ENCODE data around the gene KLRC1. TPM values are rescaled to one million over a fixed set of nuclear protein-coding genes. Genes with fewer than 3 reads are reported as not detected.

KLRC1 gene
- total RNA-seq, 1 experiment from 2014 or later: not detected

DNA sequence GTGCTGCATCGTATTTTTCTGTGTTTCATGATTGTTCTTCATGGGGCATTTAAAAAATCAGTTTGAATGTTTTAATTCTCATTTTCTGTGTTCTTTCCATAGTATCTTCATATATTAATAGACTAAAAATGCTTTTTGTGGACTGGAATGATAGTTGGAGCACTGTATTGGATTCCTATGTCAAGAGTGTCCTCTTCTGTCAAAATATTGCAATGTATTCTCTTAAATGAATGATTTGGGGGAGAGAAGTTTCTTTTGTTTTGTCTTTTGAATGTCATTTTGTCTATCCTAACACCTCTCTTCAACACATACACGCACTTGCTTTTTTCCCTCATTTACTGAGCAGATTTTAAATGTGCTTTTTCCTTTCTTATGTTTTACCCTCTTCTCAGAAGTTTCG is 47.9 kb upstream of the KLRC1 start (continued):
- TF ChIP-seq, protein P1, sequence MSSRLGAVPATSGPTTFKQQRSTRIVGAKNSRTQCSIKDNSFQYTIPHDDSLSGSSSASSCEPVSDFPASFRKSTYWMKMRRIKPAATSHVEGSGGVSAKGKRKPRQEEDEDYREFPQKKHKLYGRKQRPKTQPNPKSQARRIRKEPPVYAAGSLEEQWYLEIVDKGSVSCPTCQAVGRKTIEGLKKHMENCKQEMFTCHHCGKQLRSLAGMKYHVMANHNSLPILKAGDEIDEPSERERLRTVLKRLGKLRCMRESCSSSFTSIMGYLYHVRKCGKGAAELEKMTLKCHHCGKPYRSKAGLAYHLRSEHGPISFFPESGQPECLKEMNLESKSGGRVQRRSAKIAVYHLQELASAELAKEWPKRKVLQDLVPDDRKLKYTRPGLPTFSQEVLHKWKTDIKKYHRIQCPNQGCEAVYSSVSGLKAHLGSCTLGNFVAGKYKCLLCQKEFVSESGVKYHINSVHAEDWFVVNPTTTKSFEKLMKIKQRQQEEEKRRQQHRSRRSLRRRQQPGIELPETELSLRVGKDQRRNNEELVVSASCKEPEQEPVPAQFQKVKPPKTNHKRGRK (CRISPR knock-in tag; IDR thresholded peaks at IDR 0.05; ENCODE audit: borderline replicate concordance): no peak
- TF ChIP-seq SP1 (CRISPR knock-in tag; conservative IDR thresholded peaks at IDR 0.05): no peak
- TF ChIP-seq, protein P2, sequence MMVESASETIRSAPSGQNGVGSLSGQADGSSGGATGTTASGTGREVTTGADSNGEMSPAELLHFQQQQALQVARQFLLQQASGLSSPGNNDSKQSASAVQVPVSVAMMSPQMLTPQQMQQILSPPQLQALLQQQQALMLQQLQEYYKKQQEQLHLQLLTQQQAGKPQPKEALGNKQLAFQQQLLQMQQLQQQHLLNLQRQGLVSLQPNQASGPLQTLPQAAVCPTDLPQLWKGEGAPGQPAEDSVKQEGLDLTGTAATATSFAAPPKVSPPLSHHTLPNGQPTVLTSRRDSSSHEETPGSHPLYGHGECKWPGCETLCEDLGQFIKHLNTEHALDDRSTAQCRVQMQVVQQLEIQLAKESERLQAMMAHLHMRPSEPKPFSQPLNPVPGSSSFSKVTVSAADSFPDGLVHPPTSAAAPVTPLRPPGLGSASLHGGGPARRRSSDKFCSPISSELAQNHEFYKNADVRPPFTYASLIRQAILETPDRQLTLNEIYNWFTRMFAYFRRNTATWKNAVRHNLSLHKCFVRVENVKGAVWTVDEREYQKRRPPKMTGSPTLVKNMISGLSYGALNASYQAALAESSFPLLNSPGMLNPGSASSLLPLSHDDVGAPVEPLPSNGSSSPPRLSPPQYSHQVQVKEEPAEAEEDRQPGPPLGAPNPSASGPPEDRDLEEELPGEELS (CRISPR knock-in tag; IDR thresholded peaks at IDR 0.05): no peak
- no peak for TF ChIP-seq E2F4 (CRISPR knock-in tag; IDR thresholded peaks at IDR 0.05; ENCODE audit: borderline replicate concordance, low read depth)
- TF ChIP-seq CBFB (CRISPR knock-in tag; IDR thresholded peaks at IDR 0.05; ENCODE audit: low read depth): no peak
- no peak for TF ChIP-seq TCF7 (CRISPR knock-in tag; IDR thresholded peaks at IDR 0.05; ENCODE audit: low read depth)
- TF ChIP-seq OVOL2 (CRISPR knock-in tag; IDR thresholded peaks at IDR 0.05; ENCODE audit: borderline replicate concordance): no peak
- no peak for TF ChIP-seq NFATC4 (CRISPR knock-in tag; IDR thresholded peaks at IDR 0.05)
- TF ChIP-seq NFYB (CRISPR knock-in tag; conservative IDR thresholded peaks at IDR 0.05; ENCODE audit: low read depth): no peak
- TF ChIP-seq, protein P3, sequence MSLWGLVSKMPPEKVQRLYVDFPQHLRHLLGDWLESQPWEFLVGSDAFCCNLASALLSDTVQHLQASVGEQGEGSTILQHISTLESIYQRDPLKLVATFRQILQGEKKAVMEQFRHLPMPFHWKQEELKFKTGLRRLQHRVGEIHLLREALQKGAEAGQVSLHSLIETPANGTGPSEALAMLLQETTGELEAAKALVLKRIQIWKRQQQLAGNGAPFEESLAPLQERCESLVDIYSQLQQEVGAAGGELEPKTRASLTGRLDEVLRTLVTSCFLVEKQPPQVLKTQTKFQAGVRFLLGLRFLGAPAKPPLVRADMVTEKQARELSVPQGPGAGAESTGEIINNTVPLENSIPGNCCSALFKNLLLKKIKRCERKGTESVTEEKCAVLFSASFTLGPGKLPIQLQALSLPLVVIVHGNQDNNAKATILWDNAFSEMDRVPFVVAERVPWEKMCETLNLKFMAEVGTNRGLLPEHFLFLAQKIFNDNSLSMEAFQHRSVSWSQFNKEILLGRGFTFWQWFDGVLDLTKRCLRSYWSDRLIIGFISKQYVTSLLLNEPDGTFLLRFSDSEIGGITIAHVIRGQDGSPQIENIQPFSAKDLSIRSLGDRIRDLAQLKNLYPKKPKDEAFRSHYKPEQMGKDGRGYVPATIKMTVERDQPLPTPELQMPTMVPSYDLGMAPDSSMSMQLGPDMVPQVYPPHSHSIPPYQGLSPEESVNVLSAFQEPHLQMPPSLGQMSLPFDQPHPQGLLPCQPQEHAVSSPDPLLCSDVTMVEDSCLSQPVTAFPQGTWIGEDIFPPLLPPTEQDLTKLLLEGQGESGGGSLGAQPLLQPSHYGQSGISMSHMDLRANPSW (CRISPR knock-in tag; conservative IDR thresholded peaks at IDR 0.05; ENCODE audit: low read depth): no peak
- TF ChIP-seq, protein P4, sequence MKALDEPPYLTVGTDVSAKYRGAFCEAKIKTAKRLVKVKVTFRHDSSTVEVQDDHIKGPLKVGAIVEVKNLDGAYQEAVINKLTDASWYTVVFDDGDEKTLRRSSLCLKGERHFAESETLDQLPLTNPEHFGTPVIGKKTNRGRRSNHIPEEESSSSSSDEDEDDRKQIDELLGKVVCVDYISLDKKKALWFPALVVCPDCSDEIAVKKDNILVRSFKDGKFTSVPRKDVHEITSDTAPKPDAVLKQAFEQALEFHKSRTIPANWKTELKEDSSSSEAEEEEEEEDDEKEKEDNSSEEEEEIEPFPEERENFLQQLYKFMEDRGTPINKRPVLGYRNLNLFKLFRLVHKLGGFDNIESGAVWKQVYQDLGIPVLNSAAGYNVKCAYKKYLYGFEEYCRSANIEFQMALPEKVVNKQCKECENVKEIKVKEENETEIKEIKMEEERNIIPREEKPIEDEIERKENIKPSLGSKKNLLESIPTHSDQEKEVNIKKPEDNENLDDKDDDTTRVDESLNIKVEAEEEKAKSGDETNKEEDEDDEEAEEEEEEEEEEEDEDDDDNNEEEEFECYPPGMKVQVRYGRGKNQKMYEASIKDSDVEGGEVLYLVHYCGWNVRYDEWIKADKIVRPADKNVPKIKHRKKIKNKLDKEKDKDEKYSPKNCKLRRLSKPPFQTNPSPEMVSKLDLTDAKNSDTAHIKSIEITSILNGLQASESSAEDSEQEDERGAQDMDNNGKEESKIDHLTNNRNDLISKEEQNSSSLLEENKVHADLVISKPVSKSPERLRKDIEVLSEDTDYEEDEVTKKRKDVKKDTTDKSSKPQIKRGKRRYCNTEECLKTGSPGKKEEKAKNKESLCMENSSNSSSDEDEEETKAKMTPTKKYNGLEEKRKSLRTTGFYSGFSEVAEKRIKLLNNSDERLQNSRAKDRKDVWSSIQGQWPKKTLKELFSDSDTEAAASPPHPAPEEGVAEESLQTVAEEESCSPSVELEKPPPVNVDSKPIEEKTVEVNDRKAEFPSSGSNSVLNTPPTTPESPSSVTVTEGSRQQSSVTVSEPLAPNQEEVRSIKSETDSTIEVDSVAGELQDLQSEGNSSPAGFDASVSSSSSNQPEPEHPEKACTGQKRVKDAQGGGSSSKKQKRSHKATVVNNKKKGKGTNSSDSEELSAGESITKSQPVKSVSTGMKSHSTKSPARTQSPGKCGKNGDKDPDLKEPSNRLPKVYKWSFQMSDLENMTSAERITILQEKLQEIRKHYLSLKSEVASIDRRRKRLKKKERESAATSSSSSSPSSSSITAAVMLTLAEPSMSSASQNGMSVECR (CRISPR knock-in tag; IDR thresholded peaks at IDR 0.05; ENCODE audit: borderline replicate concordance): no peak
- no peak for TF ChIP-seq ATF6 (CRISPR knock-in tag; IDR thresholded peaks at IDR 0.05)
- TF ChIP-seq, protein P5, sequence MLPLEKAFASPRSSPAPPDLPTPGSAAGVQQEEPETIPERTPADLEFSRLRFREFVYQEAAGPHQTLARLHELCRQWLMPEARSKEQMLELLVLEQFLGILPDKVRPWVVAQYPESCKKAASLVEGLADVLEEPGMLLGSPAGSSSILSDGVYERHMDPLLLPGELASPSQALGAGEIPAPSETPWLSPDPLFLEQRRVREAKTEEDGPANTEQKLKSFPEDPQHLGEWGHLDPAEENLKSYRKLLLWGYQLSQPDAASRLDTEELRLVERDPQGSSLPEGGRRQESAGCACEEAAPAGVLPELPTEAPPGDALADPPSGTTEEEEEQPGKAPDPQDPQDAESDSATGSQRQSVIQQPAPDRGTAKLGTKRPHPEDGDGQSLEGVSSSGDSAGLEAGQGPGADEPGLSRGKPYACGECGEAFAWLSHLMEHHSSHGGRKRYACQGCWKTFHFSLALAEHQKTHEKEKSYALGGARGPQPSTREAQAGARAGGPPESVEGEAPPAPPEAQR (CRISPR knock-in tag; IDR thresholded peaks at IDR 0.05): no peak

Measured in WTC11 (cell line).